Left ventricle myocardium inferior (tissue), 1 donor: ENCODE measurements around the gene MAML3. TPM values are rescaled to one million over a fixed set of nuclear protein-coding genes. Genes with fewer than 3 reads are reported as not detected.

Source experiments
- DNase-seq: peaks from one replicate; pipeline ENCODE4 v3.0.0-alpha.2; 2020
- H3K27ac ChIP-seq: fragments of 200-600 bp; replicated peaks from 2 replicates; pipeline ENCODE4 v1.8.0; 2021
- H3K27me3 ChIP-seq: fragments of 200-600 bp; 2 replicates; pipeline ENCODE4 v1.8.0; 2021; ENCODE audit warnings: low read depth
- H3K36me3 ChIP-seq: fragments of 200-600 bp; 2 replicates; pipeline ENCODE4 v1.8.0; 2021
- H3K4me1 ChIP-seq: fragments of 200-600 bp; 2 replicates; pipeline ENCODE4 v1.8.0; 2021
- H3K4me3 ChIP-seq: fragments of 200-600 bp; 2 replicates; pipeline ENCODE4 v1.8.0; 2021; ENCODE audit warnings: mild to moderate bottlenecking, moderate library complexity
- H3K9me3 ChIP-seq: fragments of 200-600 bp; replicated peaks from 2 replicates; pipeline ENCODE4 v1.8.0; 2021
- intact Hi-C: fragments of 100-400 bp; cut with micrococcal nuclease; formaldehyde crosslinking; loops from one replicate; pipeline ENCODE4 v1.11.0; 2022
- total RNA-seq: library from RNA; stranded (reverse); fragmentation: NEBNext Ultra II Directional; extraction: Animal tissue kit (Norgen Biotek cat#: 25700); gene quantifications from one replicate; pipeline ENCODE4 v1.2.1, GENCODE V29; 2021
- TF ChIP-seq, protein P1 (sequence below): fragments of 200-600 bp; IDR thresholded peaks from 2 replicates; pipeline ENCODE4 v1.8.0; 2021; ENCODE audit warnings: antibody characterized with exemption, mild to moderate bottlenecking, borderline replicate concordance
- donor health status: DM: no; HTN: yes; CAD: no; lungs with severe emphysema.

MAML3 gene
- total RNA-seq, 1 donor from 2014 or later: 2.6 TPM

DNA sequence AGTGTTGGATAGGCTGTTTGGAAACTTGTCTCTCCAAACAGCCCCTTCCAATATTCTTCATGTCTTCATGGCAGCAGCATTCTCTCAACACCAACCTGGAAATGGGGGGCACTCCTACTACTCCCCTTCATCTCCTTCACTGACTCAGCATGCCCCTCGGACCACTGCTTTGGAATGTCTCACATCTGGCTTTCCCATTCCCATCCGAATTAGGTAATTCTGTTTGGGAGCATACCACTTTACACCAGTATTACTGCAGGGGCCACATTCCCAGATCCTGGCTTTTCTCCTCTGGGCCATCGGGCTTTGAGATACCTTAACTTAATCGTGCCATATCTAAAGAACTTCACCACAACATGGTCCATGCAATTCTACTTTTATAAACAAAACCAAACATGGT, 100.8 kb downstream of the MAML3 start:
- intact Hi-C loops: no loop called here
- TF ChIP-seq, protein P1, sequence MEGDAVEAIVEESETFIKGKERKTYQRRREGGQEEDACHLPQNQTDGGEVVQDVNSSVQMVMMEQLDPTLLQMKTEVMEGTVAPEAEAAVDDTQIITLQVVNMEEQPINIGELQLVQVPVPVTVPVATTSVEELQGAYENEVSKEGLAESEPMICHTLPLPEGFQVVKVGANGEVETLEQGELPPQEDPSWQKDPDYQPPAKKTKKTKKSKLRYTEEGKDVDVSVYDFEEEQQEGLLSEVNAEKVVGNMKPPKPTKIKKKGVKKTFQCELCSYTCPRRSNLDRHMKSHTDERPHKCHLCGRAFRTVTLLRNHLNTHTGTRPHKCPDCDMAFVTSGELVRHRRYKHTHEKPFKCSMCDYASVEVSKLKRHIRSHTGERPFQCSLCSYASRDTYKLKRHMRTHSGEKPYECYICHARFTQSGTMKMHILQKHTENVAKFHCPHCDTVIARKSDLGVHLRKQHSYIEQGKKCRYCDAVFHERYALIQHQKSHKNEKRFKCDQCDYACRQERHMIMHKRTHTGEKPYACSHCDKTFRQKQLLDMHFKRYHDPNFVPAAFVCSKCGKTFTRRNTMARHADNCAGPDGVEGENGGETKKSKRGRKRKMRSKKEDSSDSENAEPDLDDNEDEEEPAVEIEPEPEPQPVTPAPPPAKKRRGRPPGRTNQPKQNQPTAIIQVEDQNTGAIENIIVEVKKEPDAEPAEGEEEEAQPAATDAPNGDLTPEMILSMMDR: no peak
- DNase-seq: no peak

DNA sequence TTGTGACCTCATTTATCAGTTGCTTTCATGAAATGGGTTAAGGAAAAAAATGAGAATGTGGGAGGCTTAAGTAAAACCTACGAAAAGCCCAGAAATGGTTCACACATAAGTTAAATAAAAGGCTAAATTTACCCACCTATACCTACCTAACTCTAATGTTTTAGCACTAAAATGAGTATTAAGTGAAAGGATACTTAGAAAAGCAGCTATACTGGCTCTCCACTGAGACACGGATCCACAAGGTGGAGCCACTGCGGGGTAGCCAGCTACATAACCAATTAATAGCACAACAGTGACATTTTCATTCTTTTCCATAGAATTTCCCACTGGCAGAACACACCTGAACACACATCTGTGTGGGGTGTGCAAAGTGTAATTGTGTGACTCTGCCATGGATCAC, 101.9 kb downstream of the MAML3 start:
- H3K27ac ChIP-seq: no peak overlapping the region
- no peaks in the 10 kb centered on the region for H3K36me3 ChIP-seq
- intact Hi-C loops: no loop called here
- H3K4me3 ChIP-seq: no peak overlapping the region
- no peaks in the 10 kb centered on the region for H3K27me3 ChIP-seq
- peak; percentile 47 for DNase-seq
- TF ChIP-seq, protein P1: peak; percentile 80
- H3K4me1 ChIP-seq: peaks cover 33% of the 10 kb centered on the region
- no peaks in the 10 kb centered on the region for H3K9me3 ChIP-seq

More for the DNA sequence above, 100.8 kb downstream of the MAML3 start:
- no peaks in the 10 kb centered on the region for H3K9me3 ChIP-seq
- H3K27ac ChIP-seq: no peak overlapping the region
- H3K4me3 ChIP-seq: no peak overlapping the region
- no peaks in the 10 kb centered on the region for H3K36me3 ChIP-seq
- peaks cover 24% of the 10 kb centered on the region for H3K4me1 ChIP-seq
- no peaks in the 10 kb centered on the region for H3K27me3 ChIP-seq

DNA sequence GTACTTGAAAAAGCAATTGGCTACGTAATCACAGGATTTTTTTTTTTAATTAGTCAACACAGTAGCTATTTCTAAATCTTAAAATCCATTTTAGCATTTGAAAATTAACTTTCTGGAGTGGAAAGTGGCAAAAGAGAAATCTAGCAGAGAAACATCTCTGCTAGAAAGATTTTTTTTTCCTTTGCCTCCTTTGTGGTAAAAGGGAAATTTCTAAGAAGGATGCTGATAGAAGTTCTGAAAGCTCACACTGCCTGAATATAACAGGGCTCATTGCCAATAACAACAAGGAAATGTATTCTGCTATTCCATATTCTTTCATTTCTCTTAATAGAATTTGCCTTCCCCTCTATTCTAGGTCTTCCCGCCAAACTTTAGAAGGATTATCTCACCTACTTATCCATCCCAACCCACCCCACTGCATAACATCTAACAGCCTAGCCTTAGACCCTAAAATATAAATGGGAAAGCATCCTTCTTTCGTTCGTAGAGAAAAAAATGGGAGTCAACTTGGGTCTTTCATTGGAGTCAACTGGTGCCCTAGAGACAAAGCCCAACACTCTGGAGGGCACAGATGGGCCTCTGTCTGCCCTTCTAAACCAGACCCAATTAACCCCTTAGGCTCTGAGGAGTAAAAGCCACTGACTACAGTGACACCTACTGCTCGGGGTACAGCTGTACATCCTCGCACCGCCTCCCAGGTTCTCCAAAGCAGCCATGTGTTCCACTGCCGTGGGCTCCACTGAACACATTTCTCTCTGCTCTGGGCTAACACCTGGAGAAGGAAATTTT, 103.9 kb downstream of the MAML3 start:
- peak overlapping the region; percentile 57 for H3K4me3 ChIP-seq
- intact Hi-C loops: no loop called here
- H3K9me3 ChIP-seq: no peaks in the 10 kb centered on the region
- no peaks in the 10 kb centered on the region for H3K36me3 ChIP-seq
- no peak for DNase-seq
- TF ChIP-seq, protein P1: peak; percentile 46
- peak overlapping the region; percentile 64 for H3K27ac ChIP-seq
- no peaks in the 10 kb centered on the region for H3K27me3 ChIP-seq
- peaks cover 44% of the 10 kb centered on the region for H3K4me1 ChIP-seq

- peak overlapping the region; percentile 57 for H3K4me3 ChIP-seq
- H3K36me3 ChIP-seq: no peaks in the 10 kb centered on the region
- no peak for DNase-seq
- H3K9me3 ChIP-seq: no peaks in the 10 kb centered on the region
- no peaks in the 10 kb centered on the region for H3K27me3 ChIP-seq
- peaks cover 44% of the 10 kb centered on the region for H3K4me1 ChIP-seq
- intact Hi-C loops: no loop called here
- H3K27ac ChIP-seq: peak overlapping the region; percentile 64
- TF ChIP-seq, protein P1: peak; percentile 37
Observed at GRCh38 chr4:140049024-140049848, 104.7 kb downstream of the MAML3 start.

DNA sequence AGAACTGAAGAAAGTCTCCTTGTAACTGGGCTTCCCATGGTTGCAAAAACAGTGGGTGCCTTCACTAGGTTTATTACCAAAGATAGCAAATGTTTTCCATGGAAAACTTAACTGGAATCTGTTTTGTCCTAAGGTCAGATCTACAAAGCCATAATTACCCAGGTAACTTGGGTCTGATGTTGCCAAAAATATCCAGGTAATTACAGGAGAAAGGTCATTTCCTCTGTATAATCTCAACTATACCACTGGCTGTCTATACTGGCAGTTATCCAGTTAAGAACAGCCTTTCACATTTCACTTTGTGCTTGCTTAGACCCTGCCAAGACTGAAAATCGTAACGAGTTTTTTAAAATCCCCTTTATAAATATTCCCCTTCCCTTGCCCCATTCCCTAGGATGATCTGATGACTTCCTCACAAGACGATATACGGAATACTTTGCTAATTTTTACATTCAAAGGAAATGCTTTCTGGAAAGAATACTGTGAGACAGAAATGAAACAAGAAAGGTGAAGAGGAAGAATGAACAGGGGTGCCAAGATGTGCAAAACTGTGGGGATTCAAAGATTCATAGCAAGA, 105.5 kb downstream of the MAML3 start:
- no peaks in the 10 kb centered on the region for H3K27me3 ChIP-seq
- TF ChIP-seq, protein P1: no peak
- intact Hi-C loops: no loop called here
- peak overlapping the region; percentile 64 for H3K27ac ChIP-seq
- no peaks in the 10 kb centered on the region for H3K9me3 ChIP-seq
- H3K4me3 ChIP-seq: peak overlapping the region; percentile 57
- H3K36me3 ChIP-seq: no peaks in the 10 kb centered on the region
- H3K4me1 ChIP-seq: peaks cover 44% of the 10 kb centered on the region
- no peak for DNase-seq
